Fibroblast of skin of left biceps (primary cell): ENCODE measurements around the gene BRPF3.
A peak's percentile ranks its signal among the peaks of the same experiment; 100 is the strongest.

Source experiments
- DNase-seq, 2 experiments: peaks; one replicate each; pipeline ENCODE4 v3.0.0-alpha.2; 2013; ENCODE audit warnings: low read depth in 2 of 2

The BRPF3 gene

GRCh38 chr6:36229223-36229622 lies 32.7 kb downstream of the BRPF3 start:
- DNase-seq: no peak

- no peak for DNase-seq
These were observed 33.8 kb downstream of the BRPF3 start for GRCh38 chr6:36230371-36230770.

GRCh38 chr6:36232172-36232571 lies 35.6 kb downstream of the BRPF3 start:
- DNase-seq: no peak

- DNase-seq: no peak
These were observed 38.8 kb downstream of the BRPF3 start for GRCh38 chr6:36235309-36235708.

GRCh38 chr6:36235862-36236261 lies 39.3 kb downstream of the BRPF3 start:
- DNase-seq: no peak

GRCh38 chr6:36239774-36240173 lies 43.2 kb downstream of the BRPF3 start:
- DNase-seq: no peak

GRCh38 chr6:36241728-36242127 lies 45.2 kb downstream of the BRPF3 start:
- peak in 1 of 2 experiments; percentile 18 for DNase-seq

GRCh38 chr6:36242161-36242560 lies 45.6 kb downstream of the BRPF3 start:
- no peak for DNase-seq

- no peak for DNase-seq
These were observed 46.1 kb downstream of the BRPF3 start for GRCh38 chr6:36242626-36243025.

- DNase-seq: no peak
These were observed 47.1 kb downstream of the BRPF3 start for GRCh38 chr6:36243562-36244212.

- DNase-seq: no peak
These were observed 48.2 kb downstream of the BRPF3 start for GRCh38 chr6:36244641-36245280.

GRCh38 chr6:36245572-36246061 lies 49.1 kb downstream of the BRPF3 start:
- no peak for DNase-seq

- DNase-seq: no peak
These were observed 50.1 kb downstream of the BRPF3 start for GRCh38 chr6:36246506-36247268.

- DNase-seq: no peak
These were observed 51.1 kb downstream of the BRPF3 start for GRCh38 chr6:36247693-36248092.

GRCh38 chr6:36248980-36249379 lies 52.4 kb downstream of the BRPF3 start:
- DNase-seq: no peak

- DNase-seq: no peak
These were observed 53.0 kb downstream of the BRPF3 start for GRCh38 chr6:36249536-36249935.

GRCh38 chr6:36252005-36252404 lies 55.5 kb downstream of the BRPF3 start:
- DNase-seq: no peak

GRCh38 chr6:36263390-36264000 lies 67.0 kb downstream of the BRPF3 start:
- no peak for DNase-seq

GRCh38 chr6:36265744-36266143 lies 69.2 kb downstream of the BRPF3 start:
- no peak for DNase-seq

GRCh38 chr6:36266913-36267644 lies 70.5 kb downstream of the BRPF3 start:
- DNase-seq: no peak

- DNase-seq: no peak
These were observed 71.4 kb downstream of the BRPF3 start for GRCh38 chr6:36267731-36268477.
